ENCODE measurements around the gene SYNGR4.

The SYNGR4 gene

DNA sequence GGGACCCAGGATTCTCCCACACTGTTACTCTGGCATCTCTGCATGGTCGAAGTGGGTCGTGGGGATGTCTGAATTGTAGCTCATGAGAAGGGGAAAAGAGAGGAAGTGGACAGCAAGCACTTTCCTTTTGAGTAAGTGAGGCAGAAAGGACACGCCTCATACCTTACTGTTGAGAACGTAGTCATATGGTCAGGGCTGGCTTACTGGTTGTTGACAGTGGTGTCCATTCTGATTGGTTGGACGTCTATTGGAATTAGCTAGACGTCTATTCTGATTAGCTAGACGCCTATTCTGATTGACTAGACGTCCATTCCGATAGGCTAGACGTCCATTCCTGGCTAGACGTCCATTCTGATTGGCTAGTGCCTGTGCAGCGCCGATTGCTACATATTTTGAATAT, 41.7 kb downstream of the SYNGR4 start:
- H3K4me3 ChIP-seq (ENCODE audit: low read depth, low read length), result no peak overlapping the region
- TF ChIP-seq, protein P1, sequence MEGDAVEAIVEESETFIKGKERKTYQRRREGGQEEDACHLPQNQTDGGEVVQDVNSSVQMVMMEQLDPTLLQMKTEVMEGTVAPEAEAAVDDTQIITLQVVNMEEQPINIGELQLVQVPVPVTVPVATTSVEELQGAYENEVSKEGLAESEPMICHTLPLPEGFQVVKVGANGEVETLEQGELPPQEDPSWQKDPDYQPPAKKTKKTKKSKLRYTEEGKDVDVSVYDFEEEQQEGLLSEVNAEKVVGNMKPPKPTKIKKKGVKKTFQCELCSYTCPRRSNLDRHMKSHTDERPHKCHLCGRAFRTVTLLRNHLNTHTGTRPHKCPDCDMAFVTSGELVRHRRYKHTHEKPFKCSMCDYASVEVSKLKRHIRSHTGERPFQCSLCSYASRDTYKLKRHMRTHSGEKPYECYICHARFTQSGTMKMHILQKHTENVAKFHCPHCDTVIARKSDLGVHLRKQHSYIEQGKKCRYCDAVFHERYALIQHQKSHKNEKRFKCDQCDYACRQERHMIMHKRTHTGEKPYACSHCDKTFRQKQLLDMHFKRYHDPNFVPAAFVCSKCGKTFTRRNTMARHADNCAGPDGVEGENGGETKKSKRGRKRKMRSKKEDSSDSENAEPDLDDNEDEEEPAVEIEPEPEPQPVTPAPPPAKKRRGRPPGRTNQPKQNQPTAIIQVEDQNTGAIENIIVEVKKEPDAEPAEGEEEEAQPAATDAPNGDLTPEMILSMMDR (IDR thresholded peaks at IDR 0.05; ENCODE audit: borderline replicate concordance, insufficient read depth, low read depth, low read length), result no peak

DNA sequence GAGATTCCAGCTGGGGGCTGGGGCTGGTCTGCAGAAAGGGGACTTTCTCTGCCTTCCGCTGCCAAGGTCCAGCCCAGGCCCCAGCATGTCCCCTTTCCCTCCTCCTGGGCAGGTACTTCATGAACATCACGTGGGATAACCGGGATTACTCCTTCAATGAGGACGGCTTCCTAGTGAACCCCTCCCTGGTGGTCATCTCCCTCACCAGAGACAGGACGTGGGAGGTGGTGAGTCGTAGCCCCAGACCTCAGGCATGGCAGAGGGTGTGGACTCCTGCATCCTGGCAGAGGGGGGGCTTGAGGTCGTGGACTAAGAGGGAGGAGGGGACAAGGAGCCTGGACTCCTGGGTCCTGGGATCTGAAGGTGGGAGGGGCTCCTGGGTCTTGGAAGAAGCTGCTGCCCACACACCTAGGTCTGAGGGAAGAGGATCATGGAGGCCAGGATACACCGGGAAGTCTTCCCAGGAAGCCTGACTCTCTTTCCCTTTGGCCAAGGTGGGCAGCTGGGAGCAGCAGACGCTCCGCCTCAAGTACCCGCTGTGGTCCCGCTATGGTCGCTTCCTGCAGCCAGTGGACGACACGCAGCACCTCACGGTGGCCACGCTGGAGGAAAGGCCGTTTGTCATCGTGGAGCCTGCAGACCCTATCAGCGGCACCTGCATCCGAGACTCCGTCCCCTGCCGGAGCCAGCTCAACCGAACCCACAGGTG, 49.9 kb downstream of the SYNGR4 start:
- H3K4me3 ChIP-seq (ENCODE audit: low read depth, low read length), result no peak overlapping the region
- TF ChIP-seq, protein P1 (IDR thresholded peaks at IDR 0.05; ENCODE audit: borderline replicate concordance, insufficient read depth, low read depth, low read length), result no peak

DNA sequence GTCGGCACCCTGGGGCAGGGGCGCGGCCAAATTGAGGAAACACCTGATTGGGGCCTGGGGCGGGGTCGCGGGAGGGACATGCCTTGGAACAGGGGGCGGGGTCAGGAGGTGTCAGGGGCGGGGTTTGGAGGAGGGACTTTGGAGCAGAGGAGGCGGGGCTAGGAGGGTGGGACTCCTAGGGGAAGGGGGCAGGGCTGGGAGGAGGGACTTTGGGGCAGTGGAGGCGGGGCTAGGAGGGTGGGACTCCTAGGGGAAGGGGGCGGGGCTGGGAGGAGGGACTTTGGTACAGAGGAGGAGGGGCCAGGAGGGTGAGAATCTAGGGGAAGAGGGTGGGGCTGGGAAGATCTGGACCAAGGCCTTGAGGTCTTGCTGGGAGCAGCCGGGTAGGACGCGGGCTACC, 51.2 kb downstream of the SYNGR4 start:
- TF ChIP-seq, protein P1 (IDR thresholded peaks at IDR 0.05; ENCODE audit: borderline replicate concordance, insufficient read depth, low read depth, low read length), result no peak
- H3K4me3 ChIP-seq (ENCODE audit: low read depth, low read length), result no peak overlapping the region

DNA sequence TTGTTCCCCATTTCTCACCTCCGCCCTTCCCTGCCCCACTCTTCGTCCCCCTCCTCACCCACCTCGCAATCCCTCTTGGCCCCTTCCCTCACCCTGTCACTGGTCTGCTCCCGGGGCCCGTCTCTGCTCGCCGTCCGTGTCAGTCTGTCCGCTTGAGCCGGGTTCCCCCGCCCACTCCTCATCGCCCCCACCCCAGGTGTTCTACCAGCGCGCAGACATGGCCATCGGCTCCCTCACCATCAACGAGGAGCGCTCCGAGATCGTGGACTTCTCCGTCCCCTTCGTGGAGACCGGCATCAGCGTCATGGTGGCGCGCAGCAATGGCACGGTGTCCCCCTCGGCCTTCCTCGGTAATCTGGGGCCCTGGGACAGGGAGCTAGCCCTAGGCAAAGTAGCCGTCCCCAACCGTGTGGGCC, 51.6 kb downstream of the SYNGR4 start:
- H3K4me3 ChIP-seq (ENCODE audit: low read depth, low read length), result no peak overlapping the region

DNA sequence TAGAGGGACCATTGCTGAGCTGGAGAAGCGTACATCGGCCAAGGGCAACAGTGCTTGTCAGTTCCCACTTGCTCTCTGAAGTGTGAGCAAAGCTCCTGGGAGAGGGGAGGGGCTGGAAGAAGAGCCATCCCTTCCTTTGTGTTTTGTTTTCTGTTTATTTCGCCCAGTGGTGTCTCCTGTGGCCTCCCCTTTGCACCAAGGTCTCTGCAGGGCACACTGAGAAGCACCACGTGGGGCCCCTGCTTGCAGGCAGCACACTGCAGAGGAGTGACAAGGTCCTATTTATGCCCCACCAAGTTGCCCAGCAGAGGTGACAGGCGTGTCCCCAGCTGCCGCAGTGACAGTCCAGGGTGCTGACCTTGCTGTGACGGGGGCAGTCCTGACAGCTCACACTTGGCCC, 53.3 kb downstream of the SYNGR4 start:
- no peak overlapping the region for H3K4me3 ChIP-seq (ENCODE audit: low read depth, low read length)
- TF ChIP-seq, protein P1 (IDR thresholded peaks at IDR 0.05; ENCODE audit: borderline replicate concordance, insufficient read depth, low read depth, low read length), result no peak

More for the DNA sequence above, 51.6 kb downstream of the SYNGR4 start:
- TF ChIP-seq, protein P1 (IDR thresholded peaks at IDR 0.05; ENCODE audit: borderline replicate concordance, insufficient read depth, low read depth, low read length), result no peak

DNA sequence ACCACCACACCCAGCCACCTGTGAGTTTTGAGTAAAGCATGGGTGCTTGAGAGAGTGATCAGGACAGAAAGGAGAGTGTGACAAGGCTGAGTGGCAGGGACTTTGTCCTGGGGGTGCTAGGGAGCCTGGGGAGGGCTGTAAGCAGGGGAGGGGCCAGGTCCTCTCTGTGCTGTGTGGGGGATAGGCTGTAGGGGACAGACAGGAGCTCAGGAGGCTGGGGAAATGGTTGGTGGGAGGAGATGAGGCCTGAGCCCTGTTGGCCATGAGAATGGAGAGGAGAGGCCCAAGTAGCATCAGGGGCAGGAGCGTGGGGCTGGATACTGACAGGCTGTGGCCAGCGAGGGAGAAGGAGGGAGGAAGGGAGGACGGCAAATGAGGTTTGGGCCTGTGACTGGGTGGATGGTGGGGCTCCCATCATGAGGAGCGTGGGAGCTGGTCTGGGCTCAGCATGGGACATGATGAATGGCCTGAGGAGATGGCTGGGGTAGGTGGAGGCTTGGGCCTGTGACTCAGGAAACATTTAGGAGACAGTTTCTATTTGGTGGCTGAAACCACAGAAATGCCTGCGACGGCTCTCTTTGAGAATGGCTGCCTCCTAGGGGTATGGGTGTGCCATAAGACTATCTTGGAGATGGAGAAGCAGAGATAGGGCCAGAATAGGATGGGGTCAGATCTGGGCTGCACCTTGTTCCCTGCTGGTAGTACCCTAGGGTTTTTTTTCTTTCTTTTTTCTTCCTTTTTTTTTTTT, 54.3 kb downstream of the SYNGR4 start:
- TF ChIP-seq, protein P1 (IDR thresholded peaks at IDR 0.05; ENCODE audit: borderline replicate concordance, insufficient read depth, low read depth, low read length), result no peak

More for the DNA sequence above, 54.3 kb downstream of the SYNGR4 start:
- H3K4me3 ChIP-seq (ENCODE audit: low read depth, low read length), result peak overlapping the region; percentile 18

Measured in GM12875 (cell line).